Kidney epithelial cell (primary cell): ENCODE results near the gene TRMT2B. TPM values are rescaled to one million over a fixed set of nuclear protein-coding genes. Genes with fewer than 3 reads are reported as not detected.
A peak's percentile ranks its signal among the peaks of the same experiment; 100 is the strongest.

Source experiments
- DNase-seq: peaks from one replicate; pipeline ENCODE4 v3.0.0-alpha.2; 2010; ENCODE audit warnings: low read depth
- H3K27me3 ChIP-seq: 2 replicates; pipeline ENCODE4 v1.6.0; 2011; ENCODE audit warnings: low read length; ENCODE audit not compliant: control insufficient read depth, insufficient read depth
- H3K36me3 ChIP-seq: 2 replicates; pipeline ENCODE4 v1.5.1; 2011; ENCODE audit warnings: low read length; ENCODE audit not compliant: control insufficient read depth, insufficient read depth
- H3K4me3 ChIP-seq: 2 replicates; pipeline ENCODE4 v1.5.1; 2011; ENCODE audit warnings: low read depth, mild to moderate bottlenecking, control low read depth, low read length
- CTCF ChIP-seq: IDR thresholded peaks from 2 replicates; pipeline ENCODE4 v1.5.1; 2011; ENCODE audit warnings: mild to moderate bottlenecking, moderate library complexity, low read length, control low read depth, inconsistent platforms; ENCODE audit not compliant: insufficient read depth, poor library complexity, severe bottlenecking
- total RNA-seq: library from RNA; depleted of rRNA; stranded (reverse); fragments of >200 nt; gene quantifications from 2 replicates; pipeline ENCODE4 v1.2.3, GENCODE V29; 2015

TRMT2B gene
- total RNA-seq, 1 donor from 2014 or later, result 20.2 TPM

- no peak for DNase-seq
- TF ChIP-seq CTCF, result no peak
- peak overlapping the region; percentile 58 for H3K4me3 ChIP-seq
- H3K36me3 ChIP-seq, result no peaks in the 10 kb centered on the region
- H3K27me3 ChIP-seq, result no peaks in the 10 kb centered on the region
Measured at GRCh38 chrX:101051153-101051548, 760 bp downstream of the TRMT2B start.

- Histone ChIP-seq H3K36me3 (no peaks in the 10 kb centered on the region), H3K4me3 (no peak overlapping the region), H3K27me3 (no peaks in the 10 kb centered on the region)
- DNase-seq, result no peak
- TF ChIP-seq CTCF, result no peak
Measured at GRCh38 chrX:101040197-101040596, 11.7 kb downstream of the TRMT2B start.

- no peaks in the 10 kb centered on the region for H3K36me3 ChIP-seq
- no peak for TF ChIP-seq CTCF
- no peak overlapping the region for H3K4me3 ChIP-seq
- DNase-seq, result no peak
- no peaks in the 10 kb centered on the region for H3K27me3 ChIP-seq
Measured at GRCh38 chrX:101037231-101037630, 14.7 kb downstream of the TRMT2B start.

GRCh38 chrX:101029665-101030064 is 22.2 kb downstream of the TRMT2B start:
- Histone ChIP-seq H3K36me3 (no peaks in the 10 kb centered on the region), H3K4me3 (no peak overlapping the region), H3K27me3 (no peaks in the 10 kb centered on the region)
- no peak for DNase-seq
- TF ChIP-seq CTCF, result no peak

GRCh38 chrX:101028562-101028961 is 23.3 kb downstream of the TRMT2B start:
- Histone ChIP-seq H3K4me3 (no peak overlapping the region), H3K36me3 (no peaks in the 10 kb centered on the region), H3K27me3 (no peaks in the 10 kb centered on the region)
- DNase-seq, result no peak
- no peak for TF ChIP-seq CTCF

- no peak for TF ChIP-seq CTCF
- no peaks in the 10 kb centered on the region for H3K27me3 ChIP-seq
- no peak overlapping the region for H3K4me3 ChIP-seq
- no peak for DNase-seq
- H3K36me3 ChIP-seq, result no peaks in the 10 kb centered on the region
Measured at GRCh38 chrX:101025126-101025525, 26.8 kb downstream of the TRMT2B start.
